GF-D8 (cell line): ENCODE data around the gene MAP4K3.

Source experiments
- DNase-seq: peaks from one replicate; lab custom pipeline; 2025; lab: John Stamatoyannopoulos, UW

The MAP4K3 gene

DNA sequence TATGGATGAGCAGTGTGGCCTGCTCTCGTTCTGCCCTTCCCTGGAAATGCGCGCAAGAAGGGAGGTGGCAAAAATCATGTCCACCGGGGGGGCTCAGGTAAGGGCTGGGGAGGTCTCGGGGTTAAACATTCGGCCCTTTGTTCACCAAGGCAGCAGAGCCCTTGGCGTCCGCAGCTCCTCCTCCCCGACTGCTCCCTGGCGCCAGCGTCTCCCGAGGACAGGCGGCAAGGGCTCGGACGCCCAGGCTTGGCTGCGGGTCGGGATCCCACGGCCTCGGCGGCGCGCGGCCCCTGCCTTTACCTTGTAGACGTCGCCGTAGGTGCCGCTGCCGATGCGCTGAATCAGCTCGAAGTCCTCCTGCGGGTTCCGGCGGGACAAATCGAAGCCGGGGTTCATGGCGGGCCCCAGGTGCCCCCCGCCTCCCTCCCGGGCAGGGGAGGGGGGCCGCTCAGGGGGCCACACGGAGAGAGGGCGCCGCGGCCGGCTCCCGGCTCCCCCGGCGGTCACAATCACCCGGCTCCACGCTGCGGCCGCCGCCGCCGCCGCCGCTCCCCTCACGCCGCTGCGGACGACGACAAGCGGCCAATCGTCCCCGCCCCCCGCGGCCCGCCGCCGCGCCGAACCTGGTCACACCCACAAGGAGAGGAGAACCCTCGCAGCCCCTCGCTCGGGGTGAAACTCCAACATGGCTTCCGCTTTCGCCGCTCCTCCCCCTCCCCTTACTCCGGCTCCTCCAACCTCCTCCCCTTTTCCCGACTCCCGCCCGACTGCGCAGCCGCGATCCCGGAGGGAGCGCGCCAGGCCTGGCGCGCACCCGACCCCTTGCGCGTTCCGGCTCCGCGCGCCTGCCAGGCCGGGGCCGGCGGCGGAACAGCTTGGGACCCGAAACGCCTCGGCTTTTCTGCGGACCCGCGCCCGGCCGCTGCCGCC, at the start of gene MAP4K3:
MAP4K3 (minus strand) TSS at position 694 of the 930 bp plus-strand sequence; CDS start at position 396, 298 bp downstream.
- peak; percentile 85 for DNase-seq

DNA sequence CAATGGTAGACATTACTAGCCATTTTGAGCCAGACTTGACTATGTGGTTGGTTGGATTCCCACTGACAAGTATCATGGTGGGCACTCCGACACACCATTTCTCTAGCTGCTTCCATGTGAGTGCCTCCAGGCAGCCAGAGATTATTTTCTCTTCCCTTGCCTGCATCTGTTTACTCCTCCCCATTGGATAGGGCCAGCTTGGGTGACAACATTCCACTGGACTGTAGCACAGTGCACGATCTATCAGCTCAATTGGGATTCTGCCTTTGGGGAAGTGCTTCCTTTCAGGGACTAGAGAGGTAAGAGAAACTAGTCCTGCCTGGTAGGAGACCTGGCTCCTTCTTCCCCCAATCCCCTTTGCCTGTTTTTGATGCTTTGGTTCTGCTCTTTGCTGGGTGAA, 49.0 kb upstream of the MAP4K3 start:
- no peak for DNase-seq

DNA sequence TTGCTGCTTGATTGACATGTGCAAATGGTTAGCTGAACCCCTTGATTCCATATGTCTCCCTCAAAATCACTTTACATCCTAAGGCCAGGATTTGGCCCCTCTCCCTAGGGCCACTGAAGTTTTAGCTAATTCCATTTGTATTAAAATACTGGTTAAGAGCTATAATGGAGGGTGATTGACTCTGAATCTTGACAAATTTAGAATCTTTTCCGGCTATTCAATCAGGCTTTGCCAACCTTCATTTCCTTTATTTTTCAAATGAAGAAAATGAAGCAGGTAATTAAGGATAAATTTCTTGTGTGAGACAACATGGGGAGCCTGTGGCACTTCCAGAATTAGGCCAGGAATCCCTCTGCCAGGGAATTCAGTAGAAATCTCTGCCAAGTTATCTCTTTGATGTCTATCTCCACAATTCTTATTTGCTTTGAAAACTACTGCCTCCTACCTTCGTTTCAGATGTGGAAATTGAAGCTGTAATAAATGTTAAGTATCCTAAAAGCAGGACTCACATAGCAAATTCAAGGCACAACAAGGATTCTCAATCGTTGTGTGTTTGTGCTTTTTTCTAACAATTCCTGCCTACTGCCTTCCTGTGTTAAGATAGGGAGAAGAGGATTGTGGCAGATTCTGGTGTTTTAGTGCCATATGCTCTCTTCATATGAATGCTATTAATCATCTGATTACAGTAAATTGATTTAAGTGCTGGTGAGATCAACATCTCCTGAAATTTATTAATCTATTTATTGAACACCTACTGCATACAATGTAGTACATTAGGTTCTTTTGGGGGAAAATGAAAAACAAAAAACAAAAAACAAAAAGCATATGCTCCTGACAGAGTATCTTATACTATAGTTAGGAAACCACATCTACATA, 47.8 kb upstream of the MAP4K3 start:
- DNase-seq, result no peak

DNA sequence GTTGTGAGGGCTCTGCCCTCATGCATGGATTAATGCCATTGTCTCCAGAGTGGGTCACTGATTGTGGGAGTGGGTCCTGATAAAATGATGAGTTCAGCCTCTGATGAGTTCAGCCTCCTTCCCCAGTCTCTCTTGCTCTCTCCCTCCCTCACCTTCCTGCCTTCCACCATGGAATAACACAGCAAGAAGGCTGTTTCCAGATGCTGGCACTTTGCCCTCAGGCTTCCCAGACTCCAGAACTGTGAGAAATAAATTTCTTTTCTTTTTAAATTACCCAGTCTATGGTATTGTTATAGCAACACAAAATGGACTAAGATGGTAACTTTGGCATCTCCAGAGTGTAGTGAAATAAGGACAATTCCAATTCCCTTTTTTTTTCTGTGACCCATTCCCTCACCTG, 47.1 kb upstream of the MAP4K3 start:
- DNase-seq, result no peak

DNA sequence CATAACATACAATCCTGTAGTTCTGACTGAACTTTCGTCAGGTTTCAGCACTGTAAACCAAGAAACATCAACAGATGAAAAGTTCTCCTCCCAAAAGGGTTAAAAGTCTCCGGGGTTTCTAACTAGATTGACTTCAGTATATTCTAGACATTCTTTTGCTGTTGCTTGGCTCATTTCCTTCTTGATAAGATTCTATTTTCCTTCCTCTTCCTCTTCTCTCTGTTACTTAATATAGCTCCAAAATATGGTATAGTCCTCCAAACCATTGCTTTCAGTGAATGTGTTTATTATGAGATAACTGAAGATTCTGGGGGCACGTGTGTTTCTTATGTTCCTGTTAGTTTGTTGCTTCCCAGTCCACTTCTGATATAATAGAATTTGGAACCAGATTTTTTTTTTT, 46.4 kb upstream of the MAP4K3 start:
- DNase-seq, result peak; percentile 15

- no peak for DNase-seq
These were observed 44.5 kb upstream of the MAP4K3 start for GRCh38 chr2:39481611-39482010.

DNA sequence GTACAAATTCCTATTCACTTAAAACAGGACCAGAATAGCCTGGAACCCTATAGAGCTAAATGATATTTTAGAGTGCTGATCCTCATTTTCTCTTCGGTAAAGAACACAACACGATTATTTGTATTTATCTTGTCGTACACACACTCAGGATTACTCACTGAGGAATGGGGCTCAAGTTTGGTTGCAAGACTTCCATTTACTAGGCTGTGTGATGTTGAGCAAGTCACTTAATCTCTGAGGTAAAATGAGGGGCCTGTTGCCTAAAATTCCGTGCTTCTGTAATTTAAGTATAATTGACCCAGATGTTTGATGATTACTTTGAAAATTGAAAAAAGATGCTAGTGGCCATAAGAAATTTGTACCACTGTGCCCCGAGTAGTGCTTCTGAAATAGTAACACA, 42.6 kb upstream of the MAP4K3 start:
- DNase-seq, result no peak

GRCh38 chr2:39479053-39479670, 42.1 kb upstream of the MAP4K3 start:
- DNase-seq, result no peak

DNA sequence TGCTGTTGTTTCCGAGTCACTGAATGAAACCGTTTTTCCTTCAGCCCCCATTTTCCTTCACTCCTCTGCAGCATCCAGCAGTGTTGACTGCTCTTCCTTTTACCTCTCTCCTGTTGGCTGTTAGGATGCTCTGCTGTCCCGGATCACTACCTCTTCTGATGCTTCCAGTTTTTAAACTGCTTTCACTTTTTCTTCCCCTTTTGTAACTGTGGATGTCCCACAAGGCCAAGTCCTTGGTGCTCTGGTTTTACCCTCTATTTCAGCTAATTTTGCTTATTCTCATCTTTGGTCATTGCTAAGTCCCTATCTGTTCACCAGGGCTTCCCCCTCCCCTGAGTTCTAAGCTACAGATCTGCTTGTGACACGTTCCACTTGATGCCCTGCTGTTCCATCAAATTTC, 39.4 kb upstream of the MAP4K3 start:
- no peak for DNase-seq

DNA sequence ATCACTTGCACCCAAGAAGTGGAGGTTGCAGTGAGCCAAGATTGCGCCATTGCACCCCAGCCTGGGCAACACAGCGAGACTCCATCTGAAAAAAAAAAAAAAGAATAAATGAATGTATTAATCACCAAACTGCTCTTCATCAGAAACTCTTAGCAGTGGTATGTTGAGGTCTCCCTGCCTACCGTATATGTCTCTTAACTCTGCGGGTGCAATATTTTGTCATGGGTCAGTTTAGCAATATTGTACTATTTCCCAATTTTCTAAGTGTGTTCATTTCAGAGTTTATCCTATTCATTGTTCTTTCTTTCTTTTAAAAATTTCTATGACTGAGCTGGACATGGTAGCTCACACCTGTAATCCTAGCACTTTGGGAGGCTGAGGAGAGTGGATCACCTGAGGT, 37.9 kb upstream of the MAP4K3 start:
- no peak for DNase-seq

DNA sequence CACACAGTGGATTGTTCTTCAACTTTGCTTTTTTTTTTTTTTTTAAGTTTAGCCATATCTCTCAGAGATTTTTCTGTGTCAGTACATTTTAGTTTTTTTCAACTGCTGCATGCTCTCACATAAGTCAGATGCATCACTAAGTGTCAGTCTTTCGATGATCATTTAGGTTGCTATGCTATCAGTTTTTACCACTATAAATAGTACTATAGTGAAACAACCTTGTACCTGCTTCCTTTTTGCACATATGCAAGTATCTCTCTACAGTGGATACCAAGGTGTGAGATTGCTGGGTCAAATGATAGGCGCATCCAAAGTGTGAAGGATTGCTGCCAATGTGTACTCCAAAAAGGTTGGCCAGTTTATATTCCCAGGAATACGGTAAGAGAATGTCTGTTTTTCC, 33.5 kb upstream of the MAP4K3 start:
- DNase-seq, result no peak

- DNase-seq, result no peak
These were observed 32.7 kb upstream of the MAP4K3 start for GRCh38 chr2:39469807-39470206.

- DNase-seq, result no peak
These were observed 31.7 kb upstream of the MAP4K3 start for GRCh38 chr2:39468579-39469451.

- DNase-seq, result no peak
These were observed 29.2 kb upstream of the MAP4K3 start for GRCh38 chr2:39466311-39466710.

DNA sequence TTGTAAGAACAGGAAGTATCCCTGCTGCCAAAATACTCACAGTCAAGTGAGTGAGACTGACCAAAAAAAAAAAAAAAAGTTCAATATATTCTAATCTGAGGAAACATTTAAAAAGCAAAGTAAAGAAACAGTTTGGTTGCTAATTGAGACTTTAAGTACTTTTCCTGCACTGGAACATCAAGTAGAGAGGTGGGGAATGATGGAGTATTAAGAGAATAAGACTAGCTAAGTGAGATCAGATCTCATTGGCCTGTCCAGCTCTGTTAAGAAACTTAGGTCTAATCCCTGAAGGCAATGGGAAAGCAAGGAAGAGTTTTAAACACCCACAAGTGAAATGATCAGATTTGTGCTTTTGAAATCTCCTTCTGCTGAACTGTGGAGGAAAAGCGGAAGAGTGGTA, 27.8 kb upstream of the MAP4K3 start:
- no peak for DNase-seq

DNA sequence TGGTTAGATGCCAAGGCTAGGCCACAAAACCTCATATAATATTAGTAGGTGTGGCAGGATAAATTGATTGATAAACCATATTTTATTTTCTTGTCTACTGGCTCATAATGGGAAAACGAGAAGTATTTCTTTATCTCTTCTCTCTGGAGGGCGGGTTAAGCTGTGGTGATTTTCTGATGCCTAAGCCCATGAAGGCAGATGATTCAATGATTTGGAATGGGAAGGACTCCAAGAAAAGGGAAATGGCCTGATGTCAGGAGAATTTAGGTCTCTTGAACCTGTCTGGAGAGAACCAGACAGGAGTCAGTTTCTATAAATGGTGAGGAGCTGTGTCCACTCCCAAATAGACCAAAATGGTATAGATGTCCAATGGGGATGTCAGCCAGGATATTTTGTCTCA, 18.7 kb upstream of the MAP4K3 start:
- DNase-seq, result no peak

- DNase-seq, result no peak
These were observed 15.3 kb upstream of the MAP4K3 start for GRCh38 chr2:39452396-39452795.

GRCh38 chr2:39451954-39452353, 14.9 kb upstream of the MAP4K3 start:
- DNase-seq, result no peak

DNA sequence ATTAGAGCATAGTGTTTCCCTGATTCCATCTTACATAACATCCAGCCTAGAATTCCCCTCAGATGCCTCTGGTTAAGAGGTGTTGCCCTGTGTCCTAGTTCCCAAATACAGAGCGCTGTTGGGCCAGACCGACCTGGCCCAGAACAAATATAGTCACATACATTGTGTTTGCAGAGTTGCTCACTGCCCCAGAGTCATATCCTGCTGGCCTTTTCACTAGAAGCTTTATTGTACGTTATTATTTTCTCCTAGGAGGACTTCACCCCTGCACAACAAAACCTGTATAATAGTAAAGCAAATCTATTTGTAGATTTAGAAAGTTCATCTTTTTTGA, 11.1 kb upstream of the MAP4K3 start:
- DNase-seq, result no peak

- no peak for DNase-seq
These were observed 10.4 kb upstream of the MAP4K3 start for GRCh38 chr2:39447266-39448168.

DNA sequence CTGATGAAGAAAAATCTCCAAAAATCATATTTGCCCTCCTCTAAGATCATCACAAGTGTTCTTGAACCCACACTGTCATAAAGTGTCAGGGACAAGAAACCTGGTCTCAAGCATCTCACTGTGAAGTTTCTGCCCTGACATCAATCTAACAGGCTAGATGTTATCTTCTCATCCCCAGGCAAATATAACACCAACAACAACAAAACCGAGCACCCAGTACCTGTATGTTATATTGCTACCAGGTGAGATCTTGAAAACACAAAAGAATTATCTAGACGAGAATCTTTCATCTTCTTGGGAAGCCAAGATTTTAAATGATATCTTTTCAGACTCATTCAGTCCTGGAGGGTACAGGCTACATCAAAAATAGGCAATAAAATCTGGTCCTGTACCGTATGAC, 8.8 kb upstream of the MAP4K3 start:
- no peak for DNase-seq
